Right kidney (tissue), 1 donor: ENCODE data around the gene PADI2.
A peak's percentile ranks its signal among the peaks of the same experiment; 100 is the strongest.

ENCODE experiments used
- DNase-seq: peaks from one replicate; pipeline ENCODE4 v3.0.0-alpha.2; 2016

PADI2 gene

DNA sequence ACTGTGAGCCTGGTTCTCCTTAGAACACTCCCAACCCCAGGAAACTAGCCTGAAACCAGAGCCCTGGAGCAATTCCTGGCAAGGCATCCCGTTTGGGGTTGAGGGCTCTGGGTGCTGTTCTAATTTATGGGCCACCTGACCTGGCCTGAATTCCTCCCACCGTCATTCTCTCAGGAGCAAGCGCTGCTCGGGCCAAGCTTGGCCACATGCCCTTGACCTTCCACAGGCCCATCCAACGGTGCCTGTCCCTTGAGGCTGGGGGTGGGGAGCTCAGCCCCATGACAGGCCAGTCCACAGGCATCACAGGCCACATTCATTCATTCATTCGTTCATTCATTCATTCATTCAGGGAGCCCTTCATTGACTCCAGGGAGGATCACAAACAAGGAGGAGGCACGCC lies 5.3 kb downstream of the PADI2 start:
- DNase-seq, result no peak

DNA sequence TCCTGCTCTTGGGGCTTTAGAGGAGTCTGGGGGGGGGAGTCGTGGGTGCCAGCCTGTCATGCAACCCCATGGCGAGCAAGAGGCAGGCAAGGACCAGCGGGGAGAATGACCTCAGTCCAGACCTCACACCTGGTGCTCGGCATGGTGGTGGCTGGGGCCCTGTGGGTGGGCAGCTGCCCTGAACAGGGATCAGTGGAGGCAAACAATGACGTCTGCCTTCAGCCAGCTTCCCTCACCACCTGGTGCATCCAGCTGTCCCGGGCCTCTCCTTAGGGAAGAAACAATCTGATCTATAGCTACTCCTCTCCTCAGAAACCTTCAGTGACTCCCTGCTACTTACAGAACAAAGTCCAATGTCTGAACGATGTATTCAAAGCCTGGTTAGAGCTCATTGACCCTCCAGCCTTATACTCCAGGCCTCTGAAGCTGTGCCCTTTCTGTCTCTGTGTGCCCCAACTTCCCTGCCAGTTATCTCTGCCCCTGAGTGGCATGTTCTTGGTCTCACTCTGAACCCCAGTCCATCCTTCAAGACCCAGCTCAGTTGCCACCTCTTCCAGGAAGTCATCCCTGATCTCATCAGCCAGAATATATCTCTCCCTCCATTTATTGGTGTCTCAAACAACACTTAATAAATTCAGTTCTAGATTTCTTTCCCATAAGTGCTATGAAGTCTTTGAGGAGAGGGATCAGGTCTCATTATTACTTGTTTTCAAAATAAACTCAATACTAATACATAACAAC lies 6.6 kb downstream of the PADI2 start:
- no peak for DNase-seq

DNA sequence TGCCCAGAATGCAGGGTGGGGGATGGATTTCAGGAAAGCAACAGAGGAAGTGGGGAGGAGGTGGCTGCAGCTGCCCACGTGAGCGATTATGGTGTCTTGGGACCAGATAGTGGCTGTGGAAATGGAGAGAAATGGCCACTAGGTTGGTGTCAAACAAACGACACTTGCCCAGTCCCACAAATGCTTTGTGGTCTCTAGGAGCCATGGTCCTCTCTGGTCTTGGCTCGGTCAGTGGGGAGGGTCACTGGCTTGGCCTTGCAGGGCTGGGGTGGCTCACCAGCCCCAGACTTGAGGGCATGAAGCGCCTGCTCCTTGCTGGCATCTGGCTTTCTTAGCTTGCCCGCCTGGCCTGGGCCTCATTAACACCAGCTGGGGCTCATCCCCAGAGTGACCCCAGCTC lies 7.2 kb downstream of the PADI2 start:
- no peak for DNase-seq

DNA sequence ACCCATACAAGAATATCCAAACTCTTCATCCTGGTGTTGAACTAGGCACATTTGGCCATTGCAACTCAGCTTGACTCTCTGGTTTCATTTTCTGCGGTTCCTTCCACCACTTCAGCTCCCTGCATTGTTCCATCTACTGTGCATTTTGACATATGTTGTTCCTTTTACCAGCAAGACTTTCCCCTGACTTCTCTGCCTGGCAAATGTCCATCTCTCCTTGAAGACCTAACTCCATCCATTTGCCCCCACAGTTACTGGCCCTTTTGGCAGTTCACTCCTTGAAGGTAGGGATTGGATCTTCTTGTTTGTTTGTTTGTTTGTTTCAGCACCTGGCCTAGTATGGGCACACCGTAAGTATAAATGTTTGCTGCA lies 8.7 kb downstream of the PADI2 start:
- DNase-seq, result no peak

DNA sequence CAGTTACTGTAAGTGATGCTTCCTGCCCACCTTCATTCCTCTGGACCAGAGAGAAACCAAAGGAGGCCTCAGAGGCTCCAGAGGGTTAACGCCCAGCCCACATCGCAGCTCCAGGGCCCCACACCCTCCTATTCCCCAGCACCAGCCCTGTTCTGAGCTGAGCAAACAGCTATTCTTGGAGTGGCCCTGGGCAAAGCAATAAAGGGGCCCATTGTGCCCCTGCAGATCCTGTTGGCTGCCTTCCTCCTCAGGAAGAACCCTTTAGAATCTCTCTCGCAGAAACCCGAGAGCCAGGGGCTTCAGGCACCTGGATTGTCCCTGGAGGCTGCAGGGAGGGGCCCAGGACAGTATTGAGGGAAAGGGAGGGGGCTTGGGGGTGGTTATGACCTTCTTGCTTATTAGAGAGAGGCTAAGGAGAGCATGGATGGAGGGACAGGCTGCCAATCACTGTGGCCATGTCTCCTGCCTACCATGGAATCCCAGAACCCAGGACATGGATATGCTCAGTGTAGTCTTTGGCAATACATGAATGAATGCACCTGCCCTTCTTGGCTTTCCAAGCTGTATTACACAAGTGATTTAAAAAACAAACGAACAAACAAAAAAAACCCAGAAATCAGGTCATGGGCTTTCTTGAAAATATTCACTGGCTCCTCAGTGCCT lies 9.2 kb downstream of the PADI2 start:
- no peak for DNase-seq

DNA sequence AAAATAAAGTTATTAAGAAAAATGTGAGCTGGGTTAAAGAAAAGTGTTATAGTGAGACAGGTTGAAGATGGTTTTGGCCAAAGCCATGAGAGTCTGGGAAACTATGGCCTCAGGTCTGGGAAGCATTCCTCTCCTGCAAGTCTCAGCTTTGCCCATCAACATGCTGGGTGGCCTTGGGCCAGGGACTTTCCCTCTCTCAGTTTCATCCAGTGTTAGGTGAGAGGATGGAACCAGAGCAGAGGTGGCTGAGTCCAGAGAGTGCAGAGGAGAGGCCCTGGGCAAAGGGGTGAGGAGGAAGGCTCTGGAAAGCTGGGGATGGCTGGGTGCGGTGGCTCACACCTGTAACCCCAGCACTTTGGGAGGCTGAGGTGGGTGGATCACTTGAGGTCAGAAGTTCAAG lies 10.5 kb downstream of the PADI2 start:
- no peak for DNase-seq

DNA sequence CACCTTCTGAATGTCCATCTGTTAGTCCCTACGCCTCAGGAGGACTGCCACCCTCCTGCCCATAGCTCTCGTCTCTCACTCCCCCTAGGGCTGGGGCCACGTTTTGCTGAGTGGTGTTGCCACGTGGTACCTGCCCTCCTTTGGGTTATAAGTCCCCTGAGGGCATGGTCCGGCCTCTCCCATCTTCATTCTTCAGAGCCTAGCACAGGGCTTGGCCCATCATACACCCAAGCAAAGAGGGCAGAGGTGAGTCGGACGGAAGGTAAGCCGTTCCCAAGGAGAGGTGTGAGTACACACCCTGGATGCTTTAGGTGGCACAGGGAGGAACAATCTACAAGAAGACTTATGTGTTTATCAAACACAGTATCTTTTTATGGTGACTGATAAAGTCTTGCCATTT lies 10.9 kb downstream of the PADI2 start:
- no peak for DNase-seq

DNA sequence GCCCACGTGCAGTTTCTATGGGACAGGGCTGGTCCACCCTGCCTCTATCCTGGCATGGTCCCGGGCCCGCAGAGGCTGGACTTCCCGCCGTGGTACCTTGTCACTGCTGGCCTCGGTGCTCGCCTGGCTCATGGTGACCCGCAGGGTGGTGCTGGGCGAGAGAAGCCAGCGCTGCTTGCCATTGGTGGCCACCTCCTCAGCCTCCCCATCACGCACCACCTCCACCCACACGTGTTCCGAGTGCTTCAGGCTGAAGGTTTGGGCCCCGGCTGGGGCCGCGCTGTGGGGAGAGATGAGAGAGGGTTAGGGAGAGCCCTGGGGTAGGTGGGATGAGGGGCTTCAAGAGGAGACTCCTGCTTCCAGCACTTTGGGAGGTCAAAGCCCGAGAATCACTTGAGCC lies 14.5 kb downstream of the PADI2 start:
- DNase-seq, result no peak

DNA sequence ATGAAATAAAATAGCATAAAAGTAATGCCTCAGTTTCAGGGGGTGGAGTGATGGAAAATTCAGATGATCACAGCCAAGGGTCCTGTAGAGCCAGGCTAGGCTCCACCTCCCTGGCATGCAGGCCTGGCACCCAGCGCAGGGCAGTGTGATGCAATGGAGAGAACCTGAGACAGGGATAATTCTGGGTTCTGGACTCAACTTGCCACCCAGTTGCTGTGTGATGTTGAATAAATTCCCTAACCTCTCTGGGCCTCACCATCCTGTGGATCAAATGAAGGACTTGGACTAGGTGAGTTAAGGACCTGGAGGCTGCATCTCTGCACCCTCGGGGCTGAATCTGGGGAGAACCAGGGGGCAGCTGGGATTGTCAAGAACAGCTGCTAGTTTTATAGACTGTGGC lies 17.0 kb downstream of the PADI2 start:
- DNase-seq, result no peak

DNA sequence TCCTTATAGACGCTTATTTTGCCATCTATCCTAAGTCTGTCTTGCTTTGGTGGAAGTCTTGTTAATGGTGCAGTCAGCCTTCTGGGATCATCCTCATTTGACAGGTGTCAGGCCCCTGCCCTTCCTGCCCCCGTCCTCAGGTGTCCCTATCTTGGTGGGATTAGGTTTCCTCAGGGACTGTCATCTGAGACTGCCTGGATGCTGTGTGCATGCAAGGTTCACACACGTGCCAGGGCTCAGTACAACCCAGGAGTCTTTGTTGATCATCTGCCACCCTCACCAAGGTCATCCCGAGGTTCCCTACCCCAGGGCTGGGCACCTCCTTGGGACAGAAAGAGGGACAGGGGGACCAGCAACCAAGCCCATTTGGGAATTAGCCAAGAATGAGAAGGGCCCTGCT lies 18.0 kb downstream of the PADI2 start:
- DNase-seq, result no peak

DNA sequence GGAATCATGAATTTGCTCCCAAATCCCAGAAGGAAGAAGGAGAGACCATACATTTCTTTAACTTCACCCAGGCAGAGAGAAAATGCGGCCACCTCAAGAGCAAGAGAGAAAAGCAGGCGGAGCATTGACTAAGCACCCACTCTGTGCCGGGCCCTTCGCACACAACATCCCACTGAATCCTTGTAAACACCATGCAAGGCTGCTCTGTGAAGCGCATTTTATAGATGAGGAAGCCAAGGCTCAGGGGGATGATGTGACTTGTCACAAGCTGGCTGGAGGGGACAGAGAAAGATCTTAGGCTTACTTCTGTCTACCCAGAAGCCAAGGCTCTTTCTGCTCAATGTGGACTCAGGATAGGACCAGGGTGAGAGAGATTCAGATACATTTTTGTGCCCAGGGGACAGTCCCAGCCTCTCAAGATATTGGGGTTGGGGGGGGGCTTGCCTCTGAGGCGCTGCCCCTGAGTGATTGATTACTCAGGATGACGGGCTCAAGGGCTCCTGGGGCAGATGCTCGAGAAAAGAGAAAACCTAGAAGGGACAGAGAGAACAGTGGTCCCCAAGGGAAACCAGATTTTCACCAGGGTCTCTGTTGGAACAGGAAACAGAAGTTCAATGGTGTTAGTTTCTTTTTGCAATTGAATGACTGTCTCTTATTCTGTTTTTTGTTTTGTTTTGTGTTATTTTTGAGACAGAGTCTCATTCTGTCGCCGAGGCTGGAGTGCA lies 19.5 kb downstream of the PADI2 start:
- DNase-seq, result no peak

DNA sequence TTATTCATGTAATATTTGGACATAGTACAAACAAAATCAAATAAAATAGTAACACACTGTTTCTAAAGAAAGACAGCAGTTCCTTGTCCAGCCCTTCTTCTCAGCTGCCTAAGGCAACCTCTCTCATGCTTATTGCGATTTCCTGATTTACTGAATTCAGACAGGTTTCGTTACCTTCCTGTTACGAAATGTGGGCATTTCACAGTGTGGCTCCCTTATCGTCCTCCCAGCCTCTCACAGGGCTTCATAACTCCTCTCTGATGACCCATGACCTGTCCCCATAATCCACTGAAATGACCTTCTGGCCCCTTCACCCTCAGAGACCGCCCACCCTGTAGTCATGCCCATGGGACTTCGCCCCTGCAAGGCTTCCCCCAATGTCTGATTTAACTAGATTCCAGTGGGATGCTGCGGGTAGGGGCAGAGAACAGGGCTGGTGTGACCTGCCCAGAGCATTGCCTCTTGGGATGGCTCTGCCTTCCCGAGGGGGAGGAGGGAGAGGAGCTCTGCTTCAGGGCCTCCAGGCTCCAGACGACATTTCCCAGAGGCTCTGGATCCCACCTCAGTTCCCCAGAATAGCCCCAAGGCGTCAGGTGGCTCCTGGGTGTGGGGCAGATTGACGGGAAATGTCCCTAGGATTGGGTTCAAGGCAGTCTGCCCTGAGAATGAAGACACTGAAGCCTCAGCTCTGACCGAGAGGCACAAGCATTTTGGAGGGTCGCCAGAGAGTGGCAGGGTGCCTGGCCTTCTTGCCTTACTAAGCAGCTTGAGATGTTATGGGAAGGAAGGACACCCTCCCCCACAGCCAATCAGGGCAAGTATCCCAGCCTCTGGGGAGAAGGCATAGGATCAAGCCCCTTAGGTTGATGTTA lies 20.6 kb downstream of the PADI2 start:
- DNase-seq, result peak; percentile 17

DNA sequence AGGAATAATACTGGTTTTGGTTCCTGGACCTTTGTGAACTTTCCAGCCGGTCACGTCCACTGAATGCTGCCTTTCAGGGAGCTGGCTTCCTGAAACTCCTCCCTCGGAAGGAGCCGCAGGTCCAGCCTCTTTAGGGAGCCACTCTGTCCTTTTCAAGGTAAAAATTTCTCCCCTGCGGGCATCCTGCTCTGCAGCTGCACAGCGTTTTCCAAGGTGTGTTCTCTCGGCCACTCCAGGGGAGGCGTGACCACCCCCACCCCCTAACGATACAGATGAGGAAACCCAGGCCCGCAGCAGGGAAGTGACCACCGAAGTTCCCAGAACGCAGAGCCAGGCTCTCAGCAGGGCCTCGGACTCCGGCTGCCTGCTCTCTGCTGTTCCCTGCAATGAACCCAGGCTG lies 21.5 kb downstream of the PADI2 start:
- DNase-seq, result no peak

DNA sequence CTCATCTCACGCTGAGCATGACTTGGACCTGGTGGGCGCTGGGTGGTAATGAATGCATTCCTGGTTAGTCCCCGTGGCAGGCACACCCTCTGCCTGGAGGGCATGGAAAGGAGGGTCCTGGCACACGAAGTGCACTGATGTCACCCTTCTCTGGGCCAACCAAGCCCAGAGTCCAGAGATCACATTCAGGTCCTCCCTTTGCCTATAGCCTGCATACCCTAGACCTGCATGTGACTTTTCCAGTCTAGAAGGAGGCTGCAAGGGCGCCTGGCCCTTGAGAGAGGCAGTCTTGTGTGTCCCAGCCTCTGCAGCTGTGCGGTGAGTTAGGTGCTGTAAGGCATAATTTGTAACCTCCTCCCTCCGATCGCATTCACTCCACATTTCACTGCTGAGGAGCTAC lies 22.1 kb downstream of the PADI2 start:
- peak; percentile 26 for DNase-seq

DNA sequence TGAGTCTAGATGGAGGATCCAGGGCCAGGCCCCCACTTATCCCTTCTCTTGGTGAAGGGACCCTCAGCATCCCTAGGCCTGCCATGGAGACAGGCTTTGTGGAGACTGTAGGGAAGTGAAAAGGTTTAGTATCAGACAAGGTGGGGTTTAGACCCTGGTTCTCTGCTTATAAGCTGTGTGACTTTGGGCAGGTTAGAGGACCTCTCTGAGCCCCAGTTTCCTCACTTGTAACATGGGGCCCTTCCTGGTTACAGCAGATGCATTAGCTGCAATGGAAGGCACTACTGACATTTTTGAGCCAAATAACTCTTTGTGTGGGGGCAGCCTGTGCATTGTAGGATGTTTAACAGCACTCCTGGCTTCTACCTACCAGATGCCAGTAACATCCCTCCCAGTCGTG lies 22.7 kb downstream of the PADI2 start:
- no peak for DNase-seq

DNA sequence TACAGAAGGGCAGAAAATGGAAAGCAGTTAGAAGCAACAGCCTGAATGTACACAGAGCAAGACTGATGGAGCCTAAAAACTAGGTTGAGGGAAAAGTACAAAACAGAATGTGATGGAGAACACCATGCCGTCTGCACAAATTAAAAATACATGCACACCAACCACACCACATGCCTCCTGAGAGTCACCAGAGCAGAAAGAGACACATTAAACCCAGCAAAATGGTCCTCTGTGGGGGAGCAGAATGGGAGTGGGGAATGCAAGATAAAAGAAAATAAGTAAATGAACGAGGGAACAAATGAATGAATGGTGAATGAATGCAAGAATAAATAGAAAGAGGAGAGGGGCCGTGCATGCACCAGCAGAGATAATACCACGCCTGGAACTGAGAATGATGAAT lies 24.1 kb downstream of the PADI2 start:
- DNase-seq, result no peak

DNA sequence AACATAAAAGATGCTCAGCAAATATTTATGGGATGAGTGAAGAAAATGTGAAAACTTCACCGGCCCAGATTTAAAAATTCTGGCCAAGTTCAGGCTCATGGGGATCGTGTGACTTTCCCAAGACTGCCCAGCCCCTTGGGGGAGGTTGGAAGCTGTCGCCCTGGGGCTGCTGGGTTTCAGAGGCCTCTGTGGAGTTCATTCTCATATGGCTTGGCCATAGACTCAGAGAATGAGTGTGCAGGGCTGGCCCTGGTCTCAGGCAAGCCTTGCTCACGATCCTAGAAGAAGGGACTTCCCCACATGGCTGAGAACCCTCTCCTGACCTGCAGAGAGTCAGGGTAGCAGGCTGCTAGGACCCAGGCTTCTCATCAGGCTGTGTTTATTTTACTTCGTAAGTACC lies 24.6 kb downstream of the PADI2 start:
- no peak for DNase-seq

DNA sequence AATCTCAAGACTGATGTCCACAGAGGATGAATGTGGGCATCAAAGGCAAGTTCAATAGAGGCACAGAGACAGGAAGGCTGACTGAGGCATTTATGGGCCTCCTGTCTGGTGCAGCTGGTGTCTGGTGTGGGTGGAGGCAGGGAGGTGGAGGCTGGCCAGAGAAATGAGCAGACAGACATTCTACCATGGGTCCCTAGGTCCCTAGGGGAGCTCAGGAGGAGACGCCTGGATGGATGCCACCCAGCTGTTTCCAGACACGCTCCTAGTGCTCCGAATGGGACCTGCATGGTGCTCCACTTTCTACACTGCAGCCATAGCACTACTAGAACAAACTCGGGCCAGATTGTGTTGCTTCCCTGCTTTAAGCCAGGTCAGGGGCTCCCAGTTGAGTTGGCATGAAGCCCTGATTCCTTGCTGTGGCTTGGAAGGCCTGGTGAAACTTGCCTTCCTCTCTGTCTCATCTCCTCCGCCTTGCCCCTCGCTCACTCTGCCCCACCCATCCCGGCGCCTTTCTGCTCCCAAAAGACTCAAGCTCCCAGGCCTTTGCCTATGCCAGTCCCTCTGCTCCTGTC lies 25.3 kb downstream of the PADI2 start:
- DNase-seq, result no peak

DNA sequence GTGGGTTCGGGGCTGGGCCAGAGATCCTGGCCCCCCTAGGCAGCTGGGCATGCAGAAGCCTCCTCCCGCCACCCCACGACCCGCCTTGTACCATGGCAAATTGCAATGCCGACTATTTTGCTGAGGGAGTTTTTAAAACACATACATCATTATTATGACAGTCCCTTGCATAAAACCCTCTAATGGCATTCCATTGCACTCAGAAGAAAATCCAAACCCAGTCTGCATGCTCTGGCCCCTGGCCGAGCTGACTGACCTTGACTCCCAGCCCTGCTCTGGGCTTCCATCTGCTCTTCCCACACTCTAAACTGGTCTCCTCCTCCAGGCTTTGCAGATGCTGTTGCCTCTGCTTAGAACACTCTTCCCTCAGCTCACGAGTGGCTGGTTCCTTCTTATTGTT lies 28.0 kb downstream of the PADI2 start:
- no peak for DNase-seq

DNA sequence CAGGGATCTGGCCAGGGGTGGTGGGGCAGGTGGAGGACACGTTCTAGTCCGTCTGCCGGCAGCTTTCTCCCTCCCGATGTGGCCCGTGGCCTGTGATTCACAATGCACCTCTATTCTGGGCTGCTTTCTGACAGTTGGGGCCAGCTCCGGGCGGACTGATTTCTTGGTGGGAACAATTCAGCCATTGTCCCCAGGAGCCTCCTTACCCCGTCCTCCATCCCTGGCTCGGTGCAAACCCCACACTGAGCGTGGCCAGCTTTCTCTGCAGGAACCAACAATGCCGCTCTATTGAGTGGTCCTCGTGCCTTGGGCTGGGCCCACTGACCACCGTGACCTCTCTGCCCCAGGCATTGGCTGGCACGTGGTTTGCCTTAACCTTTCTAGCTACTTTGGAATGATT lies 29.7 kb downstream of the PADI2 start:
- no peak for DNase-seq

DNA sequence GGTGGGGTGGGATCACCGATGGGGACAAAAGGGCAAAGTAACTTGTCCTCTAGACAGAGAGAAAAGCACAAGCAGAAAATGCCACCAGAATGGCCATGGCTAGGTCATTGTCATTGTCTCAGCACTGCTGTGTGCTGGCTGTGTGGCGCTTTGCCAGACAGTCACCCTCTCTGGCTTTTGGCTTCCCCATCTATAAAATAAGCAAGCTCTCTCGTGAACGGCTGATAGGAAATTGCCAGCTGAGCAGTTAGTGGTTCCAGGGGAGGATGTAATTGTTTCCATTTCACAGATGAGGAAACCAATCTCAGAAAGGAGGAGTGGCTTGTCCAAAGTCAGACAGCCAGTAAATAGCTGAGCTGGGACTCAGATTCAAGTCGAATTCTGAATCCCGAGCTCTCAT lies 32.5 kb downstream of the PADI2 start:
- no peak for DNase-seq

DNA sequence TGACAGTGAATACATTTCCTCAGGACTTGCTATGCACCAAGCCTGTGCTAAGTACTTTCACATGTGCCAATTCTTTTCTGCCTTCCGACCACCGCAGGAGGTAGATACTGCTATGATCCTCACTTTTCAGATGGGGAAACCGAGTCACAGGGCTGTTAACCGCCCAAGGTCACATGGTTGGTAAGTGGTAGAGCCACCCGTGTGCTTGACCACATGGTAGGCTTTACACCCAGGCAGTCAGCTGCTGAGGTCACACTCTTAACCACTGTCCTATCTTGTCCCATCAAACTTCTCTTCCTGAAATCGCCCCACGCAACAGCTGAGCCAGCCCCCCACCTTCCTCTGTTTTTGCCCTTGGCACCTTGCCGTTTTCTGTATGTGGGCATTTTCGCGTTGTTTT lies 34.5 kb downstream of the PADI2 start:
- no peak for DNase-seq

DNA sequence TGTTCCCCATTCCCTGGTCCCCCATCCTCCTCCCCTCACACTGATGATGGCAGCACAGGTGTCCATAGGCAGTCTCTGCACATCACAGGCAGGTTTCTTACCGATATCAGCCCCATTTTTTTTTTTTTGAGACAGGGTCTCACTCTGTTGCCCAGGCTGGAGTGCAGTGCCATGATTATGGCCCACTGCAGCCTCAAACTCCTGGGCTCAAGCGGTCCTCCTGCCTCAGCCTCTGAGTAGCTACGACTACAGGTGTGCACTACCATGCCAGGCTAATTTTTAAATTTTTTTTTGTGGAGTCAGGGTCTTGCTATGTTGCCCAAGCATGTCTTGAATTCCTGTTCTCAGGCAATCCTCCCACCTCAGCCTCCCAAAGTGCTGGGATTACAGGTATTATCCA lies 36.5 kb downstream of the PADI2 start:
- no peak for DNase-seq
